HG03460 (cell line): ENCODE results near the gene MYH9.

ENCODE experiments used
- ATAC-seq: cut with Tn5 transposase; IDR thresholded peaks from one replicate; pipeline ENCODE4 v1.9.1; 2021; ENCODE audit not compliant: unreplicated experiment

Gene MYH9

GRCh38 chr22:36351921-36352802, 35.6 kb downstream of the MYH9 start:
- no peak for ATAC-seq

GRCh38 chr22:36350751-36351594, 36.8 kb downstream of the MYH9 start:
- ATAC-seq, result no peak

GRCh38 chr22:36349726-36350125, 38.0 kb downstream of the MYH9 start:
- ATAC-seq, result no peak

GRCh38 chr22:36348760-36349159, 39.0 kb downstream of the MYH9 start:
- no peak for ATAC-seq

- no peak for ATAC-seq
These were observed 40.7 kb downstream of the MYH9 start for GRCh38 chr22:36347094-36347493.

- no peak for ATAC-seq
These were observed 43.5 kb downstream of the MYH9 start for GRCh38 chr22:36344106-36344827.

- no peak for ATAC-seq
These were observed 44.1 kb downstream of the MYH9 start for GRCh38 chr22:36343720-36344105.

- no peak for ATAC-seq
These were observed 44.6 kb downstream of the MYH9 start for GRCh38 chr22:36343070-36343719.

GRCh38 chr22:36341640-36342041, 46.1 kb downstream of the MYH9 start:
- no peak for ATAC-seq

- no peak for ATAC-seq
These were observed 47.1 kb downstream of the MYH9 start for GRCh38 chr22:36340621-36341020.

GRCh38 chr22:36339171-36340065, 48.3 kb downstream of the MYH9 start:
- no peak for ATAC-seq

GRCh38 chr22:36337365-36338130, 50.2 kb downstream of the MYH9 start:
- no peak for ATAC-seq

GRCh38 chr22:36336246-36337182, 51.3 kb downstream of the MYH9 start:
- no peak for ATAC-seq

GRCh38 chr22:36335621-36336020, 52.1 kb downstream of the MYH9 start:
- ATAC-seq, result no peak

- ATAC-seq, result no peak
These were observed 52.8 kb downstream of the MYH9 start for GRCh38 chr22:36334821-36335603.

GRCh38 chr22:36334081-36334820, 53.5 kb downstream of the MYH9 start:
- ATAC-seq, result no peak

GRCh38 chr22:36333644-36334043, 54.1 kb downstream of the MYH9 start:
- no peak for ATAC-seq
